Left cardiac atrium (tissue), 4 donors: ENCODE data around the gene ARHGAP31. TPM values are rescaled to one million over a fixed set of nuclear protein-coding genes. Genes with fewer than 3 reads are reported as not detected.

Source experiments
- ATAC-seq, 2 donors: fragments of 200-7000 bp; cut with Tn5 transposase; one replicate each; pipeline ENCODE4 v1.9.1; 2020; ENCODE audit warnings: mild to moderate bottlenecking in 2 of 2, moderate library complexity in 2 of 2
- DNase-seq: peaks from one replicate; pipeline ENCODE4 v3.0.0-alpha.2; 2020
- intact Hi-C, 2 donors: fragments of 100-400 bp; cut with DNase I; formaldehyde crosslinking; loops; one replicate each; pipeline versions ENCODE4 v1.14.1 to v1.15.1; 2022 to 2023
- total RNA-seq, 2 donors: library from RNA; stranded (reverse); fragmentation: NEBNext Ultra II Directional; extraction: Animal tissue kit (Norgen Biotek cat#: 25700); gene quantifications; one replicate each; pipeline ENCODE4 v1.2.1, GENCODE V29; 2021
- donor health status: DM: no; HTN: yes; CAD: no.
- donor health status: DM: no; HTN: yes; CAD: no; lungs with severe emphysema.
- donor health status: DM: yes; HTN: yes; CAD: no.
- donor health status: Dilated cardiomyopathy.

ARHGAP31 gene
- total RNA-seq, 2 donors from 2014 or later, result 33.5 to 44.0 TPM

GRCh38 chr3:119401069-119401468 lies 106.9 kb downstream of the ARHGAP31 start:
- ATAC-seq (no peak), DNase-seq (no peak)
- intact Hi-C loops, result no loop called here

- intact Hi-C loops, result no loop called here
- no peak for DNase-seq
- no peak for ATAC-seq
Measured at GRCh38 chr3:119401503-119402440, 107.6 kb downstream of the ARHGAP31 start.

GRCh38 chr3:119402791-119403190 lies 108.6 kb downstream of the ARHGAP31 start:
- no peak for ATAC-seq
- DNase-seq, result no peak
- intact Hi-C loops, result no loop called here

- intact Hi-C loops, result no loop called here
- DNase-seq (no peak), ATAC-seq (no peak)
Measured at GRCh38 chr3:119403201-119403600, 109.0 kb downstream of the ARHGAP31 start.

GRCh38 chr3:119405315-119405714 lies 111.1 kb downstream of the ARHGAP31 start:
- DNase-seq (no peak), ATAC-seq (peak in 1 of 2 donors; percentile 27)
- intact Hi-C loops, result no loop called here

- intact Hi-C loops, result no loop called here
- ATAC-seq (no peak), DNase-seq (no peak)
Measured at GRCh38 chr3:119408243-119408950, 114.2 kb downstream of the ARHGAP31 start.

DNA sequence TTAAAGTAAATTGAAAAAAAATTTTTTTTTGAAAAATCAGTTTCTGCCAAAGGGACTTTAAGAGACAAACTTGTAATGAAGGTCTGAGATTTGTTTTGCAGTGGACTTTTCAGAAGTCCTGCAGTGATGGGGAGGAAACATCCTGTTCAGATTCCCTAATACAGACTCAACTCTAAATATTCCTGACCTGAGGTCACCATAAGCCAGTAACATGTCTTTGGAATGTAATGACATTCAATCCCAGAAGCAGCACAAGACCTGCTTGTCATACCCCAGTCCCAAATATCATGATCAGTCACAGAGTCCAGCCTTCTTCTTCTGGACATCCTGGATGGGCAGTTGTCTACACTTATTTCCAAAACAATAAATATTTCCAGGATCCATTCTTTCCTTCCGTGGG lies 115.7 kb downstream of the ARHGAP31 start:
- DNase-seq (no peak), ATAC-seq (no peak)
- intact Hi-C loops, result loop anchor here in 1 of 2 donors (10.0 kb wide), 1 partner anchor 275 kb away; no protein-coding TSS in a partner anchor

DNA sequence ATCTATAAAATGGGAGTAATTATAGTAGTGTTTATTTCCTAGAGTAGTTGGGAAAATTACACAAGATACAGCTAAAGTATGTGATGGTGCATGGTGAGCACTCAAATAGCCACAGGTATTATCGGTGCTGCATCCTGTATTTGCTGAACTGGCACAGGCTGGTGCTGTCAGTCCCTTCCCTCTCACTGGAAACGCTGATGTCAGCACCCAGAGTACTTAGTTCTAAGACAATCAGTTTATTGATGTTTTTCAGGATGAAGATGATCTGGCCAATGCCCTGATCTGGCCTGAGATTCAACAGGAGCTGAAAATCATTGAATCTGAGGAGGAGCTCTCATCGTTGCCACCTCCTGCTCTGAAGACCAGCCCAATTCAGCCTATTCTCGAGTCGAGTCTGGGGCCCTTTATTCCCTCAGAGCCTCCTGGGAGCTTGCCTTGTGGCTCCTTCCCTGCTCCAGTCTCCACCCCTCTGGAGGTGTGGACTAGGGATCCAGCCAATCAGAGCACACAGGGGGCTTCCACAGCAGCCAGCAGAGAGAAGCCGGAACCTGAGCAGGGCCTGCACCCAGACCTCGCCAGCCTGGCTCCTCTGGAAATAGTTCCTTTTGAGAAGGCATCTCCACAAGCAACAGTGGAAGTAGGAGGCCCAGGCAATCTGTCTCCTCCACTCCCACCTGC lies 119.6 kb downstream of the ARHGAP31 start:
- DNase-seq (no peak), ATAC-seq (no peak)
- intact Hi-C loops, result loop anchor here in 1 of 2 donors (10.0 kb wide), 1 partner anchor 271 kb away; no protein-coding TSS in a partner anchor

- ATAC-seq, result no peak
- intact Hi-C loops, result loop anchor here in 1 of 2 donors (10.0 kb wide), 1 partner anchor 268 kb away; no protein-coding TSS in a partner anchor
- DNase-seq, result no peak
Measured at GRCh38 chr3:119416873-119417272, 122.7 kb downstream of the ARHGAP31 start.

DNA sequence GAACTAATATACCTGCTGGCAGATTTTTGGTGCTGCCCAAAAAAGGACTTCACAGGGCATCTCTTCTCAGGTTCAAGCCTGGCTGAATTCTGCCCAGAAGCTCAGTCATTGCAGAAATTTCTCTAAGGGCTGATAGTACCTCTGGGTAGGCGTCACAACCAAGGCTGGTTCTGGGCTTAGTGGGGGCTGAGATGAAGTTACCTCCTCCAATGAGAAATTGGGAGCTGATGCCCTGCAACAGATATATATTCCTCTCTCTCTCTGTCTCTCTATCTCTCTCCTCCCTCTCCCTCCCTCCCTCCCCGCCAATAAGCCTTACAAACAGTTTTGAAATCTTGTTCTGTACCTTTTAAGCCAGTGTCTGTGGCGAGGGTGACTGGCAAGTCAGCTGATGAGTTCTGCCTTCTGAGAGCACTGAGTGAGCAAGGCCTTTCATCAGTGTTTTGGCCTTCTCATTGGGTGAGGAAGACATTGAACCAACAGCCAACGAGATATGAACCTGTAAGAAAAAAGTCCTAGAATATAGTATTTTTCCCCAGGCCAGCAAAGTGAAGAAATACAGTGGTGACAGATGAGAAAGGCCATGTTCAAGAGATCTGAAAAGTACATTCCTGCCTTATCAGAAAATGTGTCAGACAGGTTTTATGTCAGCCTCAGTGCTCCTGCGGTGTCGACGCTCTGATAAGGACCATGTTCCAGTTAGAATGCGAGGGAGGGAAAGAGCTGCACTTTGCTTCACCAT lies 123.8 kb downstream of the ARHGAP31 start:
- ATAC-seq, result peak; percentile 70 to 75
- DNase-seq, result no peak
- intact Hi-C loops, result loop anchor here in 1 of 2 donors (10.0 kb wide), 1 partner anchor 267 kb away; no protein-coding TSS in a partner anchor

GRCh38 chr3:119418641-119419040 lies 124.5 kb downstream of the ARHGAP31 start:
- ATAC-seq, result peak in 1 of 2 donors; percentile 56
- DNase-seq, result no peak
- intact Hi-C loops, result loop anchor here in 1 of 2 donors (10.0 kb wide), 1 partner anchor 266 kb away; no protein-coding TSS in a partner anchor

GRCh38 chr3:119420196-119420595 lies 126.0 kb downstream of the ARHGAP31 start:
- intact Hi-C loops, result no loop called here
- no peak for DNase-seq
- no peak for ATAC-seq

DNA sequence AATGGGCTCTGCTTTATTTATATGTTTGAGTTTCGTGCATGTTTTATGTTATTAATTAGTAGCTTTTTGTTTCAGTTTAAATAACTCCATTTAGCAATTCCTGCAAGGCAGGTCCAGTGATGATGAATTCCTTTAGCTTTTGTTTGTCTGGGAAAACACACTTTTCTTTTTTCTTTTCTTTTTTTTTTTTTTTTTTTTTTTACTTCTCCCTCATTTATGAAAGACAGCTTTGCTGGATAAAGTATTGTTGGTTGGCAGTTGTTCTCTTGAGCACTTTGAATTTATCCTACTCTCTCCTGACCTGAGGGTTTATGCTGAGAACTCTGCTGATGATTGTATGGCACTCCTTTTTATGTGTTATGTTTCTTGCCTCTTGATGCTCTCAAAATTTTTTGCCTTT lies 133.5 kb downstream of the ARHGAP31 start:
- DNase-seq (no peak), ATAC-seq (no peak)
- intact Hi-C loops, result no loop called here

- no peak for DNase-seq
- no peak for ATAC-seq
- intact Hi-C loops, result no loop called here
Measured at GRCh38 chr3:119428538-119428937, 134.4 kb downstream of the ARHGAP31 start.

GRCh38 chr3:119433613-119434325 lies 139.6 kb downstream of the ARHGAP31 start:
- DNase-seq (no peak), ATAC-seq (no peak)
- intact Hi-C loops, result no loop called here

DNA sequence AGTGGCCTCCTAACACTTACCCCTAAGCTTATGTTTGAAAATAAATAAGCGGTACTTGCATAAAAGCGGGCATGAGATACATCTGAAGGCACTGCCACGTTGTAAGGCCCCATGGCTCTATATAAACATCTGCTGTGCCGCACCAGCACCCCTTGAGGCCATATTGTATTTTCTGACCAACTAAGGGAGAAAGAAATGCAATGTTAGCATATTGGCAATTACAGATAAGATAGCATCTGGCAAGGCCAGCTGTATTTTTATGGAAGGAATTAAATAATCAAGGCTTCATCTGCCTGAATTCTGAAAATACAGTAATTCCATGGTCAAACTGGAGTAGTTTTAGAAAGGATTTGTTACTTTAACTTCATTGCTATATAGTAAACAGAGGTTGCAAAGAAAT lies 140.5 kb downstream of the ARHGAP31 start:
- intact Hi-C loops, result no loop called here
- no peak for DNase-seq
- ATAC-seq, result no peak

DNA sequence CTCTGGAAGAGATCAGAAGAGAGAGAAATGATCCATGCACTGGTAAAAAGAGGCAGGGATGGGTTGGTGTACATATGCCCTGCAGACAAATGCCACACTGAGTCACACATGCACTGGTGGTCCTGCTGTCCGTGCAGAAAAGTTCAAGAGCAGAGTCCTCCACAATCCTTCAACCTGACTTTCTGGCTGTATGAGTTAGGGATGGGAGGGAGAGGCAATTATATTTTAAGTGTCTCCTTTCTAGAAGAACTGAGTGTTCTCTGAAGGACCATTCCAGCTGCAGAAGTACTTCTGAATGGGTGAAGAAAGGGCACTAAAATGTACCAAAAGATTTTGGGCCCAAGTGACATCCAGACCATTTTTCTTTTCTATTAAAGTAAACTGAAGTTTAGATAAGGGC lies 142.8 kb downstream of the ARHGAP31 start:
- DNase-seq (no peak), ATAC-seq (no peak)
- intact Hi-C loops, result no loop called here

DNA sequence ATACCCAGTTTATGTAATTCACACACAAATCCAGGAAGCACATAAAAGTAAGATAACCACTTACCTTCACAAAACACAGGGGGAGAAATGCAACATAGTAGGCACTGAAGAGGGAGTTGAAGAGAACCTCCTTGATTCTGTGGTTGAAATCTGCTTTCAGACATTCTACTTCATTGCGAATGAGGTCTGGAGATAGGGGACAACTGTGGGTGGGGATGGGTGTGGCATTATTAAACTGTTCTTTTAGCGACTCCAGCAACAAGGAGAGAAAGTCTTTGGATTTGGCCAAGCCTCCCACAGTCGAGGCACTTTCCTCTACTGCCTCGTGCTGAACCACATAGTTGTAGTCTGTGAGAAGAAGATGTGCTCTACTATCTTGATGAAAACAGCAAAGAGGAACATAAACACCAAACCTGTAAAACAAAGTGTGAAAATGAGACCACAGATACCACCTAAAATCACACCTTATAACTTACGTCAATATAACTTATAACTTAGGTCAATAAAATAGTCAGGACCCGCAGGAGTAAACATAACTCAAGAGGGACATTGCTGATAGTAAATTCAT lies 143.6 kb downstream of the ARHGAP31 start:
- intact Hi-C loops, result no loop called here
- no peak for DNase-seq
- ATAC-seq, result no peak
